IPS DF 6.9 (cell line): ENCODE data around the gene SMARCD2.
"Not testable (repeated sequence)": the region's sequence is repeated elsewhere in the genome, so short reads cannot be mapped to it uniquely, and the experiment has no call there.

Experiments
- DNase-seq: peaks from one replicate; pipeline ENCODE4 v3.0.0-alpha.2; 2013; ENCODE audit warnings: low read depth, low spot score
- H3K27ac ChIP-seq: one replicate; pipeline ENCODE4 v1.5.1; 2013; ENCODE audit warnings: low read length, control low read depth
- H3K27me3 ChIP-seq: 2 replicates; pipeline ENCODE4 v1.6.1; 2013; ENCODE audit warnings: mild to moderate bottlenecking, low read length; ENCODE audit not compliant: control insufficient read depth, insufficient read depth
- H3K36me3 ChIP-seq: 2 replicates; pipeline ENCODE4 v1.6.1; 2013; ENCODE audit warnings: low read length; ENCODE audit not compliant: control insufficient read depth, insufficient read depth
- H3K4me1 ChIP-seq: 2 replicates; pipeline ENCODE4 v1.6.1; 2013; ENCODE audit warnings: low read length; ENCODE audit not compliant: control insufficient read depth, insufficient read depth
- H3K4me3 ChIP-seq: 2 replicates; pipeline ENCODE4 v1.5.1; 2013; ENCODE audit warnings: mild to moderate bottlenecking, low read length
- H3K9me3 ChIP-seq: 2 replicates; pipeline ENCODE4 v1.6.1; 2013; ENCODE audit warnings: low read length, inconsistent platforms; ENCODE audit not compliant: control insufficient read depth, insufficient read depth
- WGBS: extraction: QIAGEN DNeasy Blood & Tissue Kit; methylation state at CpG from one replicate; pipeline ENCODE4 v1.1.7; 2013; ENCODE audit warnings: mixed read lengths, missing lambda C conversion rate; ENCODE audit not compliant: insufficient read length, insufficient coverage; 5-methylcytosine and 5-hydroxymethylcytosine counted together

The SMARCD2 gene

GRCh38 chr17:63873577-63873976 is 31.1 kb upstream of the SMARCD2 start, which contains the start of gene CSH2:
CSH2 (minus strand) TSS chr17:63873677; CDS start chr17:63873614, 63 bp downstream.
- H3K4me3 ChIP-seq, H3K27ac ChIP-seq, H3K27me3 ChIP-seq, H3K9me3 ChIP-seq, DNase-seq, H3K36me3 ChIP-seq, H3K4me1 ChIP-seq: not testable (repeated sequence)
- WGBS = no CpG with 5 or more reads among the region's 7 CpGs

DNA sequence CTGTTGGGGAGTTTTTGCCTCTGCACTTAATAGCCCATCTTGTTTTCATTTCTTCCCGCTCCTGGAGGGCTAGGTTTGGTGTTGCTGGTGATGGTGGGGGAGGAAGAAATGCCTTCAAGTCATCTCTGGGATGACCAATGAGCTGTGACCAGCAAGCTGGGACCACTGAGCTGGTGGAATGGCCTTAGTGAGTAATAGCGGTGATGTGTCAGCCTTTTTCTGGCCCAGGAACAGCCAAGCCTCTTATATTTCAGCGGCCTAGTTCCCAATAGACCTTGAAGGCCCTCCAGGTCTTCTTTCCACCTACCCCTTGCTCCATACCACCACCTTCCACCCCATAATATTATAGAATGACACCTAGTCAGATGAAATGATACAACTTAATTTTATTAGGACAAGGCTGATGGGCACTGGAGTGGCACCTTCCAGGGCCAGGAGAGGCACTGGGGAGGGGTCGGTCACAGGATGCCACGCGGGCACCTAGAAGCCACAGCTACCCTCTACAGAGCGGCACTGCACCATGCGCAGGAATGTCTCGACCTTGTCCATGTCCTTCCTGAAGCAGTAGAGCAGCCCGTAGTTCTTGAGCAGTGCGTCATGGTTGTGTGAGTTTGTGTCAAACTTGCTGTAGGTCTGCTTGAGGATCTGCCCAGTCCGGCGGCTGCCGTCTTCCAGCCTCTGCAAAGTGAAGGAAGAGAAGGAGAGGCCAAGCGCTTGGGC is 29.3 kb upstream of the SMARCD2 start:
- DNase-seq = not testable (repeated sequence)

GRCh38 chr17:63870292-63870665 is 27.8 kb upstream of the SMARCD2 start:
- not testable (repeated sequence) for H3K27me3 ChIP-seq, H3K4me3 ChIP-seq, H3K36me3 ChIP-seq, H3K9me3 ChIP-seq, H3K4me1 ChIP-seq, DNase-seq, H3K27ac ChIP-seq
- no CpG with 5 or more reads among the region's 4 CpGs for WGBS

More for the DNA sequence above, 29.3 kb upstream of the SMARCD2 start:
- WGBS = no CpG with 5 or more reads among the region's 15 CpGs
- H3K9me3 ChIP-seq, H3K4me3 ChIP-seq, H3K36me3 ChIP-seq, H3K27me3 ChIP-seq, H3K27ac ChIP-seq, H3K4me1 ChIP-seq: not testable (repeated sequence)

- not testable (repeated sequence) for H3K27ac ChIP-seq, DNase-seq, H3K27me3 ChIP-seq, H3K9me3 ChIP-seq, H3K4me3 ChIP-seq, H3K4me1 ChIP-seq, H3K36me3 ChIP-seq
- no CpG with 5 or more reads among the region's 9 CpGs for WGBS
These were observed 27.2 kb upstream of the SMARCD2 start for GRCh38 chr17:63869491-63870291.

GRCh38 chr17:63866625-63867024 is 24.1 kb upstream of the SMARCD2 start:
- WGBS = no CpG with 5 or more reads among the region's 7 CpGs
- DNase-seq, H3K9me3 ChIP-seq, H3K4me3 ChIP-seq, H3K36me3 ChIP-seq, H3K4me1 ChIP-seq, H3K27me3 ChIP-seq, H3K27ac ChIP-seq: not testable (repeated sequence)

DNA sequence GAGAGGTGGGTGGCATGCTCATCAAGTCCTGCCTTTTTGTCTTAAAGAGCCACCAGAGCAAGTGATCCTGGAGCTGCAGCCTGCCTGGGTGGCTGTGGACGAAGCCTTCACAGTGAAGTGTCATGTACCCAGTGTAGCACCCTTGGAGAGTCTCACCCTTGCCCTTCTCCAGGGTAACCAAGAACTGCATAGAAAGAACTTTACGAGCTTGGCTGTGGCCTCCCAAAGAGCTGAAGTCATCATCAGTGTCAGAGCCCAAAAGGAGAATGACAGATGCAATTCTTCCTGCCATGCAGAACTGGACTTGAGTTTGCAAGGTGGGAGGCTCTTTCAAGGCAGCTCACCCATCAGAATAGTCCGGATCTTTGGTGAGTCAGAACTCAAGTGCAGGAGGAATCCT is 16.8 kb upstream of the SMARCD2 start:
- Histone ChIP-seq H3K27me3 (no peaks in the 10 kb centered on the region), H3K27ac (no peak overlapping the region), H3K9me3 (no peaks in the 10 kb centered on the region), H3K4me1 (no peaks in the 10 kb centered on the region), H3K4me3 (no peak overlapping the region), H3K36me3 (no peaks in the 10 kb centered on the region)
- no peak for DNase-seq
- WGBS = no CpG with 5 or more reads among the region's 3 CpGs

- H3K9me3 ChIP-seq, H3K4me3 ChIP-seq: not testable (repeated sequence)
- WGBS = no CpG with 5 or more reads among the region's 8 CpGs
These were observed 13.9 kb upstream of the SMARCD2 start for GRCh38 chr17:63856425-63856824.

GRCh38 chr17:63855185-63855584 is 12.7 kb upstream of the SMARCD2 start:
- H3K36me3 ChIP-seq = no peaks in the 10 kb centered on the region
- no peak overlapping the region for H3K27ac ChIP-seq
- no peak overlapping the region for H3K4me3 ChIP-seq
- no CpG with 5 or more reads among the region's 8 CpGs for WGBS
- no peak for DNase-seq
- no peaks in the 10 kb centered on the region for H3K27me3 ChIP-seq
- no peaks in the 10 kb centered on the region for H3K9me3 ChIP-seq
- H3K4me1 ChIP-seq = no peaks in the 10 kb centered on the region

More at GRCh38 chr17:63856425-63856824, 13.9 kb upstream of the SMARCD2 start:
- not testable (repeated sequence) for H3K36me3 ChIP-seq, H3K27me3 ChIP-seq, DNase-seq, H3K4me1 ChIP-seq, H3K27ac ChIP-seq

DNA sequence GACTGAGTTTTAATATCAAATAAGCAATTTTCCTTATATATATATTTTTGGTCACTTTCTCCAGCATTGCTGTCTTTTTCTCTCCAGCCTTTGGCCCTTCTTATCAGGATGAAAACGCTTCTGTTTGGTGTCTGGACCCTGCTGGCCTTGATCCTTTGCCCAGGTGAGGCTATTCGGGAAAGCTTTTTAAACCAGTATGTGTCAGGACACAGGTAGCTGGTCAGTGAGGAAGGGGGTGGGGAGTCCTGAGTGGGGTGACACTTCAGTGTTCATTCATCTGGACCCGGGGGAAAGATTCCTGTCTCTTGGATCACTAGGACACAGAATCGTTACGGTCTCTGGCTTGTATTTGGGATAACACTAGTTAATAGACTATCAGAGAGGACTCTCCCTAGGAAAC is 12.2 kb upstream of the SMARCD2 start:
- H3K9me3 ChIP-seq = no peaks in the 10 kb centered on the region
- no peaks in the 10 kb centered on the region for H3K36me3 ChIP-seq
- no peaks in the 10 kb centered on the region for H3K4me1 ChIP-seq
- no peak overlapping the region for H3K27ac ChIP-seq
- DNase-seq = no peak
- no peaks in the 10 kb centered on the region; the same call in 1 of the 2 replicates for H3K27me3 ChIP-seq
- WGBS = no CpG with 5 or more reads among the region's 5 CpGs
- H3K4me3 ChIP-seq = no peak overlapping the region

- Histone ChIP-seq H3K4me3 (no peak overlapping the region), H3K36me3 (no peaks in the 10 kb centered on the region), H3K9me3 (no peaks in the 10 kb centered on the region), H3K4me1 (no peaks in the 10 kb centered on the region), H3K27ac (no peak overlapping the region), H3K27me3 (peaks cover under 1% of the 10 kb centered on the region; the same call in 1 of the 2 replicates)
- WGBS = no CpG with 5 or more reads among the region's 2 CpGs
- no peak for DNase-seq
These were observed 10.8 kb upstream of the SMARCD2 start for GRCh38 chr17:63853260-63853659.
